WI38 (cell line): Measurements from ENCODE around the gene PLPPR1.

Experiments used
- H3K4me3 ChIP-seq: 2 replicates; pipeline ENCODE4 v1.5.1; 2011; ENCODE audit warnings: low read depth, mild to moderate bottlenecking, control low read depth, low read length
- TF ChIP-seq, protein P1 (sequence below): IDR thresholded peaks from 2 replicates; pipeline ENCODE4 v1.5.1; 2012; ENCODE audit warnings: low read depth, mild to moderate bottlenecking, control low read depth, low read length

Gene PLPPR1

DNA sequence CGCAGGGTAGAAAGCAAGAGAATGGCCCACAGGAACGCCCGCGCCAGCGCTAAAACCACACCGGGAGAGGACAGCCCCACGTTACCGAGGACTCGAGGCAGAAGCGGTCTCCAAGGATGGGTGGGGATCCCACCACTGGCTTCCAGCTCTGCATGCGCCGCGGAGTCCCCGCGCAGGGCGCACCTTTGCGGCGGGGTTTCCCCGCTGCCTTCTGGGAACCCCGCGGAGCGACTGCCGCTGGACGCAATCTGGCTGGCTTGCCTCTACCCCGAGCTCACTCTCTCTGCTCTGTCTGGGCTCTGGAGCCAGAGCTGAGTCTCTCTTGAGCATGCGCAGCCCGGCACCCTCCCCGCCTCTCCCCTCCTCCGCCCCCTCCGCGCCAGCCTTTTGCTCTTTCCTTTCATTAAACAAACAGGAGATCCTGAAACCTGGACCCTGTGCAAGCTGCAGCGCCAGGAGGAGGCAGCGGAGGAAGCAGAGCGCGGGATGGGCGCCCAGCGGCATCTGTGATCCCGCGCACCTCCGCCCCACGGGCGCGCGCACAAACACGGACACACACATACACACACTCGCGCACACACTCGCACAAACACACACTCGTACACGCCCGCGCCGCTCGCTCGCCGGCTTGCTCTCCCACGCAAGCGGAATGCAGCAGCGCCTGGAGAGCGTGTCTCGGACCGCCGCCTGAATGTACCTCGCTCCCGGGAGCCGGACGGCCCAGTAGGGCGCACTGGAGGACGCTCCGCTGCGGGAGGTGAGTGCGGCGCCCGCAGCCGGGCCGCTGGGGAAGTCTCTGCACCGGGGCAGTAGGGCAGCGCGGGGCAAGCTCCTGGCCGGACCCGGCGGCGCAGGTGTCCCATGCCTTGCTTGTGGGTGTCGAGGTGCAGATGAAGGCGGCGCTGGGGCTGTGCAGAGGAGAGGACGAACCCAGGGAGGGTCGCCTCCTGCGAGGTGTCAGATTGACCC is at the start of gene PLPPR1:
TSS of gene PLPPR1 (plus strand) at position 382 of the 969 bp plus-strand sequence.
- no peak within 1 kb of the TSS for H3K4me3 ChIP-seq
- TF ChIP-seq, protein P1, sequence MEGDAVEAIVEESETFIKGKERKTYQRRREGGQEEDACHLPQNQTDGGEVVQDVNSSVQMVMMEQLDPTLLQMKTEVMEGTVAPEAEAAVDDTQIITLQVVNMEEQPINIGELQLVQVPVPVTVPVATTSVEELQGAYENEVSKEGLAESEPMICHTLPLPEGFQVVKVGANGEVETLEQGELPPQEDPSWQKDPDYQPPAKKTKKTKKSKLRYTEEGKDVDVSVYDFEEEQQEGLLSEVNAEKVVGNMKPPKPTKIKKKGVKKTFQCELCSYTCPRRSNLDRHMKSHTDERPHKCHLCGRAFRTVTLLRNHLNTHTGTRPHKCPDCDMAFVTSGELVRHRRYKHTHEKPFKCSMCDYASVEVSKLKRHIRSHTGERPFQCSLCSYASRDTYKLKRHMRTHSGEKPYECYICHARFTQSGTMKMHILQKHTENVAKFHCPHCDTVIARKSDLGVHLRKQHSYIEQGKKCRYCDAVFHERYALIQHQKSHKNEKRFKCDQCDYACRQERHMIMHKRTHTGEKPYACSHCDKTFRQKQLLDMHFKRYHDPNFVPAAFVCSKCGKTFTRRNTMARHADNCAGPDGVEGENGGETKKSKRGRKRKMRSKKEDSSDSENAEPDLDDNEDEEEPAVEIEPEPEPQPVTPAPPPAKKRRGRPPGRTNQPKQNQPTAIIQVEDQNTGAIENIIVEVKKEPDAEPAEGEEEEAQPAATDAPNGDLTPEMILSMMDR = no peak

DNA sequence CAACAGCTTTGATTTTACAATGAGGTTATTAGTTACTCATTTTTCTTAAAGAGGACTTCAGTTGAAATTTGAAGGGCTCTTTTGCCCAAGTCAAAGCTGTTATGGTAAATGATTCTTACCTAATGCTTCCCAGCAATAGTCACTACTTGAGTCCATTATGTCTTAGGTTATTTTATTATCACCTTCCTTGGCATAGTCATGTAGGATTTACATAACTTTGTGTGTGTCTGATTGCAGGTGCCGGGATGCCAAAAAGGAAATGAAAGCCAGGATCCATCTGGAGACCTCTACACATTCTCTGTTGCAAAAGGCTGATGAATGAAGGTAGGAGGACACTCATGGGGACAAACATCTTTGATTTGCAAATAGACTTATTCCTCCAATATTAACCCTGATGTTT is 38.8 kb upstream of the PLPPR1 start:
- TF ChIP-seq, protein P1 = no peak
- no peak overlapping the region for H3K4me3 ChIP-seq

DNA sequence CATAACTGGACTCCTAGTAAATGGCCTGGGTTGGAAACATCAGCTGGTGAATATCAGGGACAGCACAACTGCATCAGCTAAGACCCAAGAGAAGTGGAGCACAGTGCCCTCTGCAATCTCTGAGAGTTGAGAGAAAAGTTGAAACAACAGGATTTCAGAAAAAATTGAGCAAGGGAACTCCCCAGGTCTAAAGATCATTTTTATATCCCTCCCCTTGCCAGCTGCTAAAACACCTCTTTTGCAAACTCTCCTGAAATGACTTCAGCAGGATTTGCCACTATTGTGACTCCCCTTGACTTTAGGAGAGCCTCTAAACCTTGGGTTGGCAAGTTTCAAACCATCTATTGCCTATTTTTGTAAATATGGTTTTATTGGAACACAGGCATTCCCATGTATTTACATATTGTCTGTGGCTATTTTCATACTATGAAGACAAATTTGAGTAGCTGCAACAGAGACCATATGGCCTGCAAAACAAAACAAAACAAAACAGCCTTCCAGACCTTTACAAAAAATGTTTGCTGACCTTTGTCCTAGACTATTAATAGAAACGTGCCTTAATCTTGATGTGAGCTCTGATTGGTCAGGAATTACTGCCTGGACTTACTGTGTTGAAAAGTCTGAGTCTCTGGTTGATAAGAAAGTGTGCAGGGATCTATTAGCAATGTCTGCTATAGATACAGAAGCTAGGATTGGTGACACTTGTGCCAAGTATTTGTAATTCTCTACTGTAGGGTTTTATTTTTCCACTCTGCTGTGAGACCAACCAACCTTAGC is 37.7 kb upstream of the PLPPR1 start:
- H3K4me3 ChIP-seq = no peak overlapping the region
- TF ChIP-seq, protein P1 = no peak

DNA sequence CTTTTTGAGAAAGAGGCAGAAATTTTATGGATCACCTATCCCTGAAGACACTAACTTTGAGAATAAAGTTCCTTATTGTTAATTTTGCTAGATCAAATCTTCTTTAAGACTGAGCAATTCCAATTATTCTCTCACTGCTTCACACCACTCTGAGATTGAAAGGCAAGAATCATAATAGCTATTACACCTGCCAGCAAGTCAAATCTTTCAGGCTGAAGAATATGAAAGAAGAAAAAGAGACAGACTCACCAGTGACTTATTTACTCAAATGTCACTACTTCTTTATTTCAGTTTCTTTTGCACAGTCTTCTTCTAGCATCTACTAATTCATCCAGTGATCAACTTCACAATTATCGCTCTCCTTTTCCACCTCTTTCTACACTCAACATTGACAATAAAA is 35.9 kb upstream of the PLPPR1 start:
- H3K4me3 ChIP-seq = no peak overlapping the region
- TF ChIP-seq, protein P1 = no peak

DNA sequence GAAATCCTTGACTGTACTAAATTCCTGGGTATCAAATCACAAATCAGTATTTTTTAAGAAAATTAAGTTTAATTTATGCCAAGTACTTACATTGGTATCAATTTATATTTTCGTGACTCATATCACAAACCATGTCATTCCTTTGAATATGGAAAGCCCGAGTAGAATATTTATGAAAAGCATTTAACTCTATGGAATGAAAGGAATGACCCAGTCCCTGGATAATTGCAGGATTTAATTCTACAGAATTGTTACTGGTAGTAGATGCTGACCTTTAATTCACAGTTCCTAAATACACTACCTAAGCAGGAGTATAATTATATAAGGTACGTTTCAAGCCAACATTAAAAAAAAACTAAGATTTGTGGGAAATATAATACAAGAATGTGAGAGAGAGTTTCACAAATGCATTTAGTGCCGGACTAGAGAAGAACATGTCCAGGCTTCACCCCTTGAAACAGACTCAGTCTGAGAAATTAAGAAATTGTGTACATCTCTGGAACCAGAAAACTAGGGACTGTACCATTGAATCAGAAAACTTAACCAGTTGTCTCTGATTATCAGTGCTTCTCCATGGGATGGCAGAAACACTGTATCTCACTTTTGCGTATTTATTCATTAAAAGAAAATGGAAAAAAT is 28.5 kb upstream of the PLPPR1 start:
- H3K4me3 ChIP-seq = no peak overlapping the region
- TF ChIP-seq, protein P1 = no peak

DNA sequence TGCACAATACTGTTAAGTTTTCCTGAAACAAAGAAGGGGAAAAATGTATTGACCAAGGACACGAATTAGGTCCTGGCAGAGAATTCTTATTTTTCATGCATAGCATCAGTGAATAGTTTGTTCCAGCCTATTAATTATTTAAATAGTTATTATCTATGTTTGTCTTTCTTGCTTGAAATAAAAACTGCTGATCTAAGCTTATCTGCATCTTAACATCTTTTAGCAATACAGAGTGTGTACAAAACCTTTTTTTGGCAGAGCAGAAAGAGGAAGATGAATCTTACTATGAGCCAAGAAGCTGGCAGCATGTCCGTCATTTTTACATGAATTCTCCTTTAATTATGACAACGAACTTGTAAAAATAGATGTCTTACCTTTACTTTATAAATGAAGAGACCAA is 23.3 kb upstream of the PLPPR1 start:
- TF ChIP-seq, protein P1 = no peak
- no peak overlapping the region for H3K4me3 ChIP-seq
